ENCODE measurements around the gene ZNF892. TPM values are rescaled to one million over a fixed set of nuclear protein-coding genes. Genes with fewer than 3 reads are reported as not detected.

ZNF892 gene
- 62.3 TPM for total RNA-seq

GRCh38 chr2:95207111-95207961 lies at the start of gene ZNF892:
Gene ZNF892 (plus strand): TSS chr2:95207521. CDS start chr2:95207816, 295 bp downstream.

GRCh38 chr2:95159690-95160449 lies 47.5 kb upstream of the ZNF892 start, which contains the start of gene ZNF514:
Gene ZNF514 (minus strand): TSS chr2:95159848. CDS start chr2:95153253, 6,595 bp downstream.

GRCh38 chr2:95165371-95166064 lies 41.8 kb upstream of the ZNF892 start, which contains the start of gene ZNF2:
Gene ZNF2 (plus strand): TSS chr2:95165809. CDS start chr2:95176227, 10,418 bp downstream.

Other genes starting within 250 kb of the ZNF892 start
- gene MAL, start 181.8 kb upstream of the ZNF892 start, total RNA-seq = not detected
- gene MRPS5, start 85.7 kb upstream of the ZNF892 start, total RNA-seq = 71.4 TPM
- 57.6 TPM for gene ZNF514, start 47.7 kb upstream of the ZNF892 start, total RNA-seq
- gene ZNF2, start 41.7 kb upstream of the ZNF892 start, total RNA-seq = 9.7 TPM
- 9.4 TPM for gene PROM2, start 66.9 kb downstream of the ZNF892 start, total RNA-seq
- gene KCNIP3, start 89.8 kb downstream of the ZNF892 start, total RNA-seq = 15.3 TPM
- gene FAHD2A, start 195.2 kb downstream of the ZNF892 start, total RNA-seq = 21.9 TPM